Common myeloid progenitor, CD34-positive (primary cell): ENCODE results near the gene CNOT6L.

Source experiments
- CTCF ChIA-PET: fragments of 350-600 bp; sonication (Branson Sonifier 250); formaldehyde crosslinking; loops from one replicate; lab custom pipeline; 2021; ENCODE audit warnings: antibody characterized with exemption; lab: Charles Lee
- POLR2A ChIA-PET: fragments of 350-600 bp; sonication (Branson Sonifier 250); formaldehyde crosslinking; loops from one replicate; lab custom pipeline; 2021; ENCODE audit warnings: antibody characterized with exemption; lab: Charles Lee
- DNase-seq, 3 donors: peaks; one replicate each; pipeline versions ENCODE4 v3.0.0 to v3.0.0-alpha.2; 2013
- H3K27ac ChIP-seq, 2 experiments: 1 replicate in 1 of 2; 2 replicates in 1 of 2; pipeline ENCODE4 v1.7.0; 2013; ENCODE audit warnings: inconsistent platforms in 2 of 2, low read length in 2 of 2, mild to moderate bottlenecking in 2 of 2, low read depth in 1 of 2, moderate library complexity in 1 of 2; ENCODE audit not compliant: severe bottlenecking in 2 of 2, insufficient read depth in 1 of 2, poor library complexity in 1 of 2
- H3K27me3 ChIP-seq, 5 experiments: replicated peaks in 2 of 5; 1 replicate in 3 of 5; 2 replicates in 2 of 5; pipeline versions ENCODE4 v1.6.1 to v1.7.0; 2013; ENCODE audit warnings: low read length in 4 of 5, mild to moderate bottlenecking in 2 of 5, moderate library complexity in 2 of 5, inconsistent platforms in 1 of 5; ENCODE audit not compliant: insufficient read depth in 5 of 5, control insufficient read depth in 4 of 5
- H3K36me3 ChIP-seq, 4 experiments: 1 replicate in 2 of 4; 2 replicates in 2 of 4; pipeline versions ENCODE4 v1.6.1 to v1.7.0; 2013; ENCODE audit warnings: low read length in 3 of 4, control low read depth in 1 of 4, mild to moderate bottlenecking in 1 of 4; ENCODE audit not compliant: control insufficient read depth in 4 of 4, insufficient read depth in 4 of 4
- H3K4me1 ChIP-seq, 4 experiments: 1 replicate in 3 of 4; 2 replicates in 1 of 4; pipeline versions ENCODE4 v1.6.1 to v1.7.1; 2013; ENCODE audit warnings: low read length in 3 of 4, mild to moderate bottlenecking in 3 of 4, control low read depth in 1 of 4, inconsistent platforms in 1 of 4, moderate library complexity in 1 of 4; ENCODE audit not compliant: control insufficient read depth in 4 of 4, insufficient read depth in 4 of 4; ENCODE audit errors: control extremely low read depth in 1 of 4
- H3K4me3 ChIP-seq, 7 experiments: 1 replicate in 4 of 7; 2 replicates in 3 of 7; pipeline versions ENCODE4 v1.5.1 to v1.7.0; 2013; ENCODE audit warnings: mild to moderate bottlenecking in 7 of 7, low read length in 6 of 7, moderate library complexity in 6 of 7, inconsistent platforms in 2 of 7, low read depth in 2 of 7, control low read depth in 1 of 7; ENCODE audit not compliant: insufficient read depth in 4 of 7, control insufficient read depth in 1 of 7; ENCODE audit errors: extremely low read depth in 1 of 7
- H3K9me3 ChIP-seq, 5 experiments: 1 replicate in 4 of 5; 2 replicates in 1 of 5; pipeline versions ENCODE4 v1.6.1 to v1.7.1; 2013; ENCODE audit warnings: low read length in 4 of 5, mild to moderate bottlenecking in 2 of 5, inconsistent platforms in 1 of 5, low read depth in 1 of 5, moderate library complexity in 1 of 5; ENCODE audit not compliant: control insufficient read depth in 4 of 5, insufficient read depth in 2 of 5; ENCODE audit errors: control extremely low read depth in 1 of 5
- WGBS: methylation state at CpG from one replicate; pipeline ENCODE4 v1.1.5; 2013; ENCODE audit not compliant: insufficient coverage; 5-methylcytosine and 5-hydroxymethylcytosine counted together

Gene CNOT6L

GRCh38 chr4:77669946-77670590, 149.1 kb downstream of the CNOT6L start:
- no peak overlapping the region for H3K27ac ChIP-seq
- no peaks in the 10 kb centered on the region for H3K27me3 ChIP-seq
- no peak for DNase-seq
- H3K9me3 ChIP-seq, result no peaks in the 10 kb centered on the region
- H3K4me1 ChIP-seq, result no peaks in the 10 kb centered on the region
- CTCF ChIA-PET, result interaction anchor here (0.9 to 1.5 kb wide), 3 partner anchors 50 to 205 kb away, joined by 3 to 5 read pairs (median 4); no protein-coding TSS in a partner anchor
- 85% methylated on average over 6 of the region's 7 CpGs for WGBS
- H3K4me3 ChIP-seq, result no peak overlapping the region
- no peaks in the 10 kb centered on the region for H3K36me3 ChIP-seq
- POLR2A ChIA-PET, result interaction anchor here (0.6 kb wide), 1 partner anchor 1165 kb away, joined by 3 read pairs; no protein-coding TSS in a partner anchor

- CTCF ChIA-PET, result no interaction called here
- no peaks in the 10 kb centered on the region for H3K4me1 ChIP-seq
- no peak overlapping the region for H3K4me3 ChIP-seq
- 80% methylated on average over 3 of the region's 4 CpGs for WGBS
- no peak for DNase-seq
- H3K36me3 ChIP-seq, result no peaks in the 10 kb centered on the region
- H3K9me3 ChIP-seq, result no peaks in the 10 kb centered on the region
- no peak overlapping the region for H3K27ac ChIP-seq
- no peaks in the 10 kb centered on the region for H3K27me3 ChIP-seq
- POLR2A ChIA-PET, result no interaction called here
Measured at GRCh38 chr4:77665381-77666069, 153.6 kb downstream of the CNOT6L start.
